ENCODE data around the gene PTPN2. TPM values are rescaled to one million over a fixed set of nuclear protein-coding genes. Genes with fewer than 3 reads are reported as not detected.
A peak's percentile ranks its signal among the peaks of the same experiment; 100 is the strongest.

The PTPN2 gene
- total and polyA plus RNA-seq, 9 of the 15 experiments (the other 6 are each of a cell fraction or from before 2014, with no cell fraction given): 36.6 to 66.4 (median 43.8) TPM

DNA sequence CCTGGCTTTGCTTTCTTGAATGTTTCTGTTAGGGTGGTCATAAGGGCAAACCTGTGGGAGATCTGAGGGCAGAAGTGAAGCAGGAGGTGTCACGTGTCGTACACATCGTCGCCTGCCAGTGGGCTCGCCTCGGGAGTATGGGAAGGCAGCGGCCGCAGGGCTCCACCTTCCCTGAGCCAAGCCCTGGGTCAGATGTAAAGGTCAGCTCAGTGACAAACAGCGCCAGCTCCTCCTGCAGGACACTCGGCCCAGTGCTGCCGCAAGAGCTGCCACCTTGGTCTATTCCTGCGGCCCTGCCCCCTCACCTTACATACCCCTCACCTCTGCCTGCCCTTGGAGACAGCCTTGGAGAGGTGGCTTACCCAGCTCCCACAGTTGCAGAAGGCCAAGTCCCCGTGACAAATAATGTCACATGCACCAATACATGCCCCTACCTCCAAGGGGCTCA is 117.0 kb downstream of the PTPN2 start:
- H3K4me2 ChIP-seq (ENCODE audit: insufficient read depth, low read length): peak overlapping the region; percentile 59
- TF ChIP-seq ZNF764 (CRISPR knock-in tag; IDR thresholded peaks at IDR 0.05; ENCODE audit: low read depth) (peak; percentile 89), SMC3 (conservative IDR thresholded peaks at IDR 0.05; ENCODE audit: insufficient read depth, low read depth, low read length) (0 out of 2 replicates have a peak, but pooled peaks have one; percentile 48), RAD21 (CRISPR knock-in tag; conservative IDR thresholded peaks at IDR 0.05 in 1 of 2, IDR thresholded peaks at IDR 0.05 in 1 of 2) (peak; percentile 54 to 70), SMAD4 (CRISPR knock-in tag; conservative IDR thresholded peaks at IDR 0.05) (0 out of 2 replicates have a peak, but pooled peaks have one; percentile 14), ARNT (IDR thresholded peaks at IDR 0.05) (no peak), KLF13 (tag; IDR thresholded peaks at IDR 0.05; ENCODE audit: borderline replicate concordance, low read depth) (0 out of 2 replicates have a peak, but pooled peaks have one; percentile 21), ESRRA (IDR thresholded peaks at IDR 0.05; ENCODE audit: borderline replicate concordance, low read depth) (peak; percentile 94), CTBP1 (IDR thresholded peaks at IDR 0.05; ENCODE audit: borderline replicate concordance) (peak; percentile 58; the same call in 1 of the 2 replicates), ZSCAN29 (IDR thresholded peaks at IDR 0.05) (no peak), BMI1 (IDR thresholded peaks at IDR 0.05; ENCODE audit: low read length) (no peak), RAD51 (IDR thresholded peaks at IDR 0.05; ENCODE audit: borderline replicate concordance, low read depth) (peak; percentile 68), KLF16 (IDR thresholded peaks at IDR 0.05) (no peak)
- TF ChIP-seq, protein P1, sequence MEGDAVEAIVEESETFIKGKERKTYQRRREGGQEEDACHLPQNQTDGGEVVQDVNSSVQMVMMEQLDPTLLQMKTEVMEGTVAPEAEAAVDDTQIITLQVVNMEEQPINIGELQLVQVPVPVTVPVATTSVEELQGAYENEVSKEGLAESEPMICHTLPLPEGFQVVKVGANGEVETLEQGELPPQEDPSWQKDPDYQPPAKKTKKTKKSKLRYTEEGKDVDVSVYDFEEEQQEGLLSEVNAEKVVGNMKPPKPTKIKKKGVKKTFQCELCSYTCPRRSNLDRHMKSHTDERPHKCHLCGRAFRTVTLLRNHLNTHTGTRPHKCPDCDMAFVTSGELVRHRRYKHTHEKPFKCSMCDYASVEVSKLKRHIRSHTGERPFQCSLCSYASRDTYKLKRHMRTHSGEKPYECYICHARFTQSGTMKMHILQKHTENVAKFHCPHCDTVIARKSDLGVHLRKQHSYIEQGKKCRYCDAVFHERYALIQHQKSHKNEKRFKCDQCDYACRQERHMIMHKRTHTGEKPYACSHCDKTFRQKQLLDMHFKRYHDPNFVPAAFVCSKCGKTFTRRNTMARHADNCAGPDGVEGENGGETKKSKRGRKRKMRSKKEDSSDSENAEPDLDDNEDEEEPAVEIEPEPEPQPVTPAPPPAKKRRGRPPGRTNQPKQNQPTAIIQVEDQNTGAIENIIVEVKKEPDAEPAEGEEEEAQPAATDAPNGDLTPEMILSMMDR (IDR thresholded peaks at IDR 0.05 in 2 of 3, conservative IDR thresholded peaks at IDR 0.05 in 1 of 3; ENCODE audit: insufficient read depth in 2 of 3, low read depth in 1 of 3, low read length in 3 of 3): peak; percentile 74 to 76 (median 75)
- TF ChIP-seq, protein P2, sequence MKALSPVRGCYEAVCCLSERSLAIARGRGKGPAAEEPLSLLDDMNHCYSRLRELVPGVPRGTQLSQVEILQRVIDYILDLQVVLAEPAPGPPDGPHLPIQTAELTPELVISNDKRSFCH (CRISPR knock-in tag; IDR thresholded peaks at IDR 0.05): no peak
- TF ChIP-seq, protein P2 (tag; IDR thresholded peaks at IDR 0.05): peak; percentile 95
- TF ChIP-seq, protein P3, sequence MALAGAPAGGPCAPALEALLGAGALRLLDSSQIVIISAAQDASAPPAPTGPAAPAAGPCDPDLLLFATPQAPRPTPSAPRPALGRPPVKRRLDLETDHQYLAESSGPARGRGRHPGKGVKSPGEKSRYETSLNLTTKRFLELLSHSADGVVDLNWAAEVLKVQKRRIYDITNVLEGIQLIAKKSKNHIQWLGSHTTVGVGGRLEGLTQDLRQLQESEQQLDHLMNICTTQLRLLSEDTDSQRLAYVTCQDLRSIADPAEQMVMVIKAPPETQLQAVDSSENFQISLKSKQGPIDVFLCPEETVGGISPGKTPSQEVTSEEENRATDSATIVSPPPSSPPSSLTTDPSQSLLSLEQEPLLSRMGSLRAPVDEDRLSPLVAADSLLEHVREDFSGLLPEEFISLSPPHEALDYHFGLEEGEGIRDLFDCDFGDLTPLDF (CRISPR knock-in tag; IDR thresholded peaks at IDR 0.05): no peak

More for the DNA sequence above, 117.0 kb downstream of the PTPN2 start:
- no peaks in the 10 kb centered on the region for H3K9me1 ChIP-seq (ENCODE audit: control insufficient read depth, insufficient read depth, low read length)
- in situ Hi-C loops (cut with MboI): no loop called here
- H3K4me3 ChIP-seq: no peak overlapping the region
- DNase-seq (ENCODE audit: extremely low read depth in 1 of 4, low spot score in 3 of 4): peak; percentile 66 to 72 (median 71)
- peak overlapping the region in 1 of 2 experiments; percentile 73; a peak in 1 of 4 replicates for H3K9ac ChIP-seq (ENCODE audit: insufficient read depth in 1 of 2, low read depth in 2 of 2, low read length in 2 of 2)
- peak; percentile 74 for FAIRE-seq
- ChIA-PET CTCF (ENCODE audit: low intra/inter-chr PET ratio) (interaction anchor here (0.7 to 1.5 kb wide), 2 partner anchors 21 to 40 kb away, joined by 3 to 11 read pairs; no protein-coding TSS in a partner anchor), POLR2A (interaction anchor here (0.6 to 1.8 kb wide), 7 partner anchors 9 to 915 kb away, joined by 3 to 6 read pairs (median 3); partner anchors contain the start of gene CEP76)
- H3K79me2 ChIP-seq (ENCODE audit: control insufficient read depth, insufficient read depth, low read length): no peaks in the 10 kb centered on the region
- no peaks in the 10 kb centered on the region for H3K36me3 ChIP-seq (ENCODE audit: control insufficient read depth, insufficient read depth, low read length)
- H3K4me1 ChIP-seq (replicated peaks in 1 of 2; ENCODE audit: control insufficient read depth in 2 of 2, insufficient read depth in 2 of 2, low read length in 2 of 2): peaks cover 12 to 13% of the 10 kb centered on the region in 2 experiments
- H4K20me1 ChIP-seq (replicated peaks; ENCODE audit: control insufficient read depth, insufficient read depth, low read length): no peaks in the 10 kb centered on the region
- intact Hi-C loops (cut with micrococcal nuclease): loop anchor here (1.0 kb wide), 1 partner anchor 23 kb away; no protein-coding TSS in a partner anchor
- H2AFZ ChIP-seq (ENCODE audit: low read depth, low read length): peak overlapping the region; percentile 96
- WGBS (ENCODE audit: insufficient coverage, low coverage, missing lambda C conversion rate): 2% methylated on average over 11 of the region's 13 CpGs
- H3K9me3 ChIP-seq (replicated peaks; ENCODE audit: control insufficient read depth, insufficient read depth, low read depth, low read length): no peaks in the 10 kb centered on the region
- no peak overlapping the region for H3K27ac ChIP-seq (ENCODE audit: extremely low read depth, low read depth, low read length)
- no TSS peak for BruUV-seq (replicated peaks)
- peak; percentile 95 for ATAC-seq
- no peaks in the 10 kb centered on the region for H3K27me3 ChIP-seq (ENCODE audit: control insufficient read depth in 2 of 2, insufficient read depth in 2 of 2, low read length in 2 of 2)

Data from K562 (cell line).